Skeletal muscle tissue (tissue), 4 donors: ENCODE results near the gene MRPL27. TPM values are rescaled to one million over a fixed set of nuclear protein-coding genes. Genes with fewer than 3 reads are reported as not detected.
"Not testable (repeated sequence)": the region's sequence is repeated elsewhere in the genome, so short reads cannot be mapped to it uniquely, and the experiment has no call there.

Experiments
- H3K27ac ChIP-seq: one replicate; pipeline ENCODE4 v1.7.0; 2013; ENCODE audit warnings: mild to moderate bottlenecking, low read depth, low read length, inconsistent platforms
- H3K27me3 ChIP-seq, 3 donors: one replicate each; pipeline ENCODE4 v1.7.0; 2013; ENCODE audit warnings: low read length in 3 of 3; ENCODE audit not compliant: control insufficient read depth in 3 of 3, insufficient read depth in 3 of 3
- H3K36me3 ChIP-seq, 3 donors: one replicate each; pipeline ENCODE4 v1.7.0; 2013; ENCODE audit warnings: low read length in 3 of 3; ENCODE audit not compliant: control insufficient read depth in 3 of 3, insufficient read depth in 3 of 3
- H3K4me1 ChIP-seq, 3 donors: one replicate each; pipeline ENCODE4 v1.7.0; 2013; ENCODE audit warnings: low read length in 3 of 3, mild to moderate bottlenecking in 3 of 3; ENCODE audit not compliant: control insufficient read depth in 3 of 3, insufficient read depth in 3 of 3
- H3K4me3 ChIP-seq, 3 donors: one replicate each; pipeline ENCODE4 v1.7.0; 2013; ENCODE audit warnings: low read length in 3 of 3
- H3K9ac ChIP-seq, 3 donors: one replicate each; pipeline ENCODE4 v1.7.0; 2013; ENCODE audit warnings: low read length in 3 of 3, mild to moderate bottlenecking in 3 of 3, moderate library complexity in 2 of 3, low read depth in 1 of 3
- H3K9me3 ChIP-seq, 3 donors: one replicate each; pipeline ENCODE4 v1.7.0; 2013; ENCODE audit warnings: low read length in 3 of 3; ENCODE audit not compliant: control insufficient read depth in 3 of 3
- total RNA-seq: library from RNA; depleted of rRNA; stranded (reverse); fragments of >200 nt; gene quantifications from one replicate; pipeline ENCODE4 v1.2.3, GENCODE V29; 2014
- donor health status: Osteomylitis.

Gene MRPL27
- total RNA-seq, 1 donor from 2014 or later = 65.2 TPM

DNA sequence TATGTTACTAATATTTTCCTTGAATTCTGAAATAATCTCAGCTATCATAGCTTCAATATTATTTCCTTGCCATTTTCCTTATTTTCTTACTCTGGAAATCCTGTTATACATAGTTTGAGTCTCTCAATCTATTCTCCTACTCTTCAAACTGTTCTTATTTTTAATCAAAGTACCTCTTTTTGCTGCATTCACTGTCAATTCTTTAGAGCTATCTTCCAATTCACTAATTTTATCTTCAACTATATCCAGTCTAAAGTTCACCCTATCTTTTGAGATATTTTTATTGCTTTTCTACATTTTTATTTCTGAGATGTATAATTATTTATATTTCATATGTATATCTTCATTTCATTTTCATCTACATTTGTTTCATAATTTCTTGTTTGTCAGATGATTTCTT lies 34.3 kb downstream of the MRPL27 start:
- Histone ChIP-seq H3K27me3 (peaks cover 0 to 3% (median 0%) of the 10 kb centered on the region in 3 donors), H3K4me3 (no peak overlapping the region), H3K27ac (no peak overlapping the region), H3K9me3 (peaks cover 0 to 2% (median 0%) of the 10 kb centered on the region in 3 donors), H3K36me3 (no peaks in the 10 kb centered on the region), H3K4me1 (no peaks in the 10 kb centered on the region), H3K9ac (no peak overlapping the region)

DNA sequence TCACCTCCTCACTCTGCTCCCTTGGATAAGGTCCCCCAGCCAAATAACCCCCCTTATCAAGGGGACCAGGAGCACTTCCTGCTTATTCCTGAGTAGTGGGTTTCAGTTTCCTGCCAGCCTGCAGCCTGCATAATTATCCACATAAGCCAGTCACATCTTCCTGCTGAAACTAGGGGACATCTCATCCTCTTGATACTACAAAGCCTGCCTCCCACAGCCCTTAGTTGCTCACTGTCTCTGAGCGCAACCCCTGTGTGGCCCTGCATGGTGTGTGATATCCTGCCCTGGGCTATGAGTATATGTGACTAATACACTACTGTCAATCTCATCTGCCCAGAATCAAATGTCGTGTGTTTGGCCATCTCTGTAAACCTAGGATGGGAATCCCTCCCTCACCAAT lies 35.0 kb downstream of the MRPL27 start:
- H3K36me3 ChIP-seq = no peaks in the 10 kb centered on the region
- H3K27ac ChIP-seq = no peak overlapping the region
- no peak overlapping the region for H3K4me3 ChIP-seq
- no peak overlapping the region for H3K9ac ChIP-seq
- no peaks in the 10 kb centered on the region for H3K4me1 ChIP-seq
- H3K9me3 ChIP-seq = peaks cover 0 to 2% (median 0%) of the 10 kb centered on the region in 3 donors
- H3K27me3 ChIP-seq = peaks cover 0 to 2% (median 2%) of the 10 kb centered on the region in 3 donors

DNA sequence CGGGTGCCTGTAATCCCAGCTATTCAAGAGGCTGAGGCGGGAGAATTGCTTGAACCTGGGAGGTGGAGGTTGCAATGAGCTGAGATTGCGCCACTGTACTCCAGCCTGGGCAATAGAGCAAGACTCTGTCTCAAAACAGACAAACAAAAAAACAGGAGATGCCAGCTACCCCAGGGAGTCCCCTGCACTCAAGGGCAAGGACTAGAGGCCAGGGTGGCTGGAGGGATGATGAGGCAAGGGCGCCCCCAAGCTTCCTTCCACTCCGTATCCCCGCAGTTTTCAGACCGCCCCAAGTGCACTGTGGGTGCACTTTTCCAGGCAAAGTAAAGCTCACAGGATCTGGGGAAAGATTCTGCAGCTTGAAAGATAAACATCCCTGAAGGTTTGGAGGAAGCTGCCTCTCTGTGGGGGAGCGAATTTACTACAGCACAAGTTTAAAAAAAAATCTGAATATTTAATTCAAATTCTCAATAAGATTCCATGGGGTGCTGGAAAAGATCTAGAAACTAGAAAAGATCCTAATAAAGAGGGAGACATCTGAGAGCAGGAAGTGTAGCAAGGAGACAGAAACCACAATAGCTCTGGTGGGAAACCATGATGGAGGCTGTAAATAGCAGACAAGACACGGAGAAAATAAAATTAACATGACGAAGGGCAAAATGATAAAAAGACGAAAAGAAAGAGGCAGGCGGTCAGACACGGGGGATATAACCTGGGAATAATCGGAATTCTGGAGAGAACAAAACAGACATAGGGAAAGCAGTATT lies 39.5 kb downstream of the MRPL27 start:
- H3K36me3 ChIP-seq, H3K27me3 ChIP-seq, H3K9me3 ChIP-seq, H3K9ac ChIP-seq, H3K4me3 ChIP-seq, H3K4me1 ChIP-seq, H3K27ac ChIP-seq: not testable (repeated sequence)

DNA sequence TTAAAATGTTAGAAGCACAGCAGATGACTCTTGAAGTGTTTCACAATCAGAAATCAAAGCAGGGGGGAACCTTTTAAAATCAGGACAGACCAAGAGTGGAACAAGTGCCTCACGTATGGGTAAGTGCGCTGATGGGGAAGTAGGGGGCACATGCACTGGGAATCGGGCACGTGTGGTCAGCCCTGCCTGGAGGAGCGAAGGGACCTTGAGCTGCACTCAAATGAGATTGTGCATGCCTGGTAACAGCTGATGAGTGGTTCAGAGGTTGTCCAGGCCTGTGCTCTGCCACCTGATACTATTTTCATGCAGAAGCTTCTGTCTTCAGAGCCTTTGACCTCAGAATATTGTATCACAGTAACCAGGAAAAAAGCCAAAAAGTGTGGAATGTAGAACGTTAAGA lies 40.8 kb downstream of the MRPL27 start:
- Histone ChIP-seq H3K4me1 (no peaks in the 10 kb centered on the region), H3K9ac (no peak overlapping the region), H3K27me3 (peaks cover 4 to 5% (median 4%) of the 10 kb centered on the region in 3 donors), H3K36me3 (no peaks in the 10 kb centered on the region), H3K27ac (no peak overlapping the region), H3K4me3 (no peak overlapping the region), H3K9me3 (no peaks in the 10 kb centered on the region)

DNA sequence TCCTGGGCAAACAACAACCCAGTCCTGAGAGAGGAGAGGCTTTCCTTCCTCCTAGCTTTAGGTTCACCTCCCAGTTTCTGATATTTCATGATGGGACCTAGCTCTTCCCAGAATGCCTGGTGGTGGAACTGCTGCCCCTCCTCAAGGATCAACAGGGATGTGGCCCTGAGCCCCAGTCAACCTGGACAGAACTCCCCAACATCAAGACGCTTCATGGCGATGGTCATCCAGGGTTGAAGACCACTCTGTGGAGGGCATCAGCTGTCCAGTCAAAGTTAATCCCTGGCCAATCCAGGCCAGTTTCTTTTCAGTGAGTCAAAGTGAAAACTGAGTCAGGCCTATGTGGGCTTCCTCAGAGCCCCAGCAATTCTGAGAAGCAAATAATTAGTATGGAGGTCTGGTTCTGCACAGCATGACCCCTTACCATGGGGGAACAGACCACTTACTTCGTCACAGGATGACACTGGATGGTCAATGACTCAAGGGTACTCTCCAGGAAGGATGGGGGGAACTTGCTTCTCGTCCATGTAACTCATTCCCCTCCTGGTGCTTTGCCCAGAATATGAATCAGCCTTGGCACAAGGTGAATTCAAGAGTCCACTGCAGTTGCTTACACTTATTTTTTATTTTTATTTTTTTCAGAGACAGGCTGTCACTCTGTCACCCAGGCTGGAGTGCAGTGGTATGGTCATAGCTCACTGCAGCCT lies 41.7 kb downstream of the MRPL27 start:
- H3K27me3 ChIP-seq = peaks cover 4 to 5% (median 4%) of the 10 kb centered on the region in 3 donors
- H3K9ac ChIP-seq = no peak overlapping the region
- no peak overlapping the region for H3K27ac ChIP-seq
- no peaks in the 10 kb centered on the region for H3K9me3 ChIP-seq
- H3K4me1 ChIP-seq = no peaks in the 10 kb centered on the region
- H3K4me3 ChIP-seq = no peak overlapping the region
- H3K36me3 ChIP-seq = no peaks in the 10 kb centered on the region

DNA sequence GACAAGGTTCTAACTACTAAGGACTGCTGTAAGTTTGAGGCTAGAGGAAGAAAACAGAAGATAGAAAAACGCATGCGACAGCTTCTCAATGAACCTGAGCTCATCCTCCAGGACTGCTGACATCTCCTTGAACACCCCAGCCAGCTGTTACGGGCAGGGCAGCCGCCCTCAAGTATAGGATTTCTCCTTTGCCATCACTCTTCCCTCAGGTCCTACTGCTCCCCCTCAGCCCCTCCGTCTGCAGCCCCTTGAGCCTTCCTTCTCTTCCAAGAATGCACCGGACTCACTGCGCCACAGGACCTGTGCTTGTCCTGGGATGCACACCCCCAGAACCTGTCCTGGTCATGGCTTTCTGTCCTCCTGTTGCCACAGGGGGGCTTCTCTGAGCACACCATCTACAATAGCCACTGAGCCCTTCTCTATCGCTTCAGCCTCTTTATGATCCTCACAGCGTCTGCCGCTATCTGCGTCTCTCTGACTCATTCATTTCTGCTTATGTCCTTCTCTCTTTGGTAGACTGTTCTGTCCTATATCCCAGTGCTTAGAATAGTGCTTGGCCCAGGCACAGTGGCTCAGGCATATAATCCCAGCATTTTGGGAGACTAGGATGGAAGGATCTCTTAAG lies 42.7 kb downstream of the MRPL27 start:
- Histone ChIP-seq H3K9me3 (no peaks in the 10 kb centered on the region), H3K36me3 (no peaks in the 10 kb centered on the region), H3K27me3 (peaks cover 4 to 5% (median 4%) of the 10 kb centered on the region in 3 donors), H3K27ac (no peak overlapping the region), H3K4me1 (no peaks in the 10 kb centered on the region), H3K9ac (no peak overlapping the region), H3K4me3 (no peak overlapping the region)

DNA sequence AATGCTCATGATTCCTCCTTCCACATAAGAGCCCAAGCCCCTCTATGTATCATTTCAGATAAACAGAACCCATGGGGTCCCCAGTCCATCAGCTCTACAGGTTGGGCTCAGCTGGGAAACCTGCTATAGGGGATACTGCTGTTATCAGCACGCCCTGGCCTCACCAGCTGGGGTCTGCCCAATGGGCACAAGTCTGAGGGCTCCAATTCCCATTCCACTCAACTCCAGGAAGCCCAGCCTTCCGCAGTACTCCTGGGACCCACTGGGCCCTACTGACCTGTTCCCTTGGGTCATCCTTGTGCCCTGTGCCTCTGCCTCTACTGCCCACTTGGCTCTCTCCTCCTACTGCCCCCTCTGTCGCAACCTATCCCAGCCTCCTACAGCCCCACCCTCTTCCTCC lies 43.3 kb downstream of the MRPL27 start:
- Histone ChIP-seq H3K27ac (no peak overlapping the region), H3K27me3 (peaks cover 4 to 5% (median 4%) of the 10 kb centered on the region in 3 donors), H3K36me3 (no peaks in the 10 kb centered on the region), H3K4me1 (no peaks in the 10 kb centered on the region), H3K4me3 (no peak overlapping the region), H3K9me3 (no peaks in the 10 kb centered on the region), H3K9ac (no peak overlapping the region)

DNA sequence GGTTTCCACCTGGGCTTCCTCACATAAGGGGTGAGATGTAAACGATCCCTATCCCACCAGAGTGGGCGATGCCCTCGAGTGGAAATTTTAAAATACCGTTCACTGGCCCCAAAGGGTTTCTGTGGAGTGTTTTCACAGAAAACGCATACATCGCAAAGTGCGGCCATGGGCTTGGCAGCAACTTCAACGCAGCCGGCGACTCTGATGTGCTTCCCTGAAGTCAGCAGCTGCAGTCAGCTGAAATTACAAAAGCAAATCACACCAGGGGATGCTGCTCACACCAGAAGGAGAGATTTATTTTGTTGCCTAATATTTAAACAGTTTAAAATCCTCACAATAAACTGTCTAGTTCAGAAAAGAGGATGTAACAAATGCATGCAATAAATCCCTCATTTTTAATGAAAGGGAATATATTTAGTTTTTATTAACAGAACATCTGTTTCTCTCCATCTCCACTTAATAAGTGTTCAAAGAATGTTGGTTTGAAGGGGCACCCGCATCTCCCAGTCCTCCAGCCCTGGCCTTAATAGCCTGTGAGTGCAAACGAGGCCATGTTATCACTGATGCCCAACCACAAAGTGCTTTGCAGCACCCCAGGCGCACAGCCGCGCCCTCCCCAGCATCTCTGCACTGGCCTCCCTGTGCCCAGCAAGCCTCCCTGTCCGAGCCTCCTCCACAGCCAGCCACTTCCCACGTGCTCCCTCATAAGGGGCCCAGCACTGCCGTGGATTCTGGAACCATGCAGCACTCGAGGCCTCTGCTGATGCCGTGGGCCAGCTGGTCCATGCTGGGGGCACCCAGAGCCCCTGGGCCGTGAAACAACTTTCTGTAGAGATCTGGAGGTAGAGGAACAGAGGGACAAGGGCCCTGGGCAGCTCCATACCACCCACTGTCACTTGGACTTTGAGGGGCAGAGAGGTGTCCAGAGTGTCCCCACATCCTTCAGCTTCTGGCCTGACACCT lies 44.3 kb downstream of the MRPL27 start:
- Histone ChIP-seq H3K27ac (no peak overlapping the region), H3K9me3 (no peaks in the 10 kb centered on the region), H3K4me1 (no peaks in the 10 kb centered on the region), H3K4me3 (no peak overlapping the region), H3K27me3 (peaks cover 4 to 5% (median 4%) of the 10 kb centered on the region in 3 donors), H3K9ac (no peak overlapping the region), H3K36me3 (no peaks in the 10 kb centered on the region)

DNA sequence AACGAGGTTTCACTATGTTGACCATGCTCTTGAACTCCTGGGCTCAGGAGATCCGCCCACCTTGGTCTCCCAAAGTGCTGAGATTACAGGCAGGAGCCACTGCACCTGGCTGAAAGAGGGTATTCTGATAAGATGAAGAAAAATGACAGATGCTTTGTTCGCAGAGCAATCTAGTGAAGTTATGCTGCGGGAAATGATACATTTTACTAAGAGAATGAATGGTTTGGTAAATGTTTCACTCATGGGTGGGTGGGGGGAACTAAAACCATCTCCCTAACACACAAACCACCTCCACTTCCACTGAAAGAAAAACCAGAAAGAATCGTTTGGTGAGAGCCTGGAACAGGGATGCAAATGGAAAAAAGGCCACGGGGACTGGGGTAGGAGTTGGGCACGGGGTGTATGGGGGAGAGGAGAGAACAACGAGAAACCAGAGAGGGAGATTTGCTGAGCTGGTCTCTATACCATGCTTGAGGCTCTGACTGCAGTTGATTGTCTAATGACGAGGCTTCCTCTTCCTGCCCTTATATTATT lies 46.1 kb downstream of the MRPL27 start:
- H3K4me3 ChIP-seq = no peak overlapping the region
- no peaks in the 10 kb centered on the region for H3K9me3 ChIP-seq
- no peaks in the 10 kb centered on the region for H3K36me3 ChIP-seq
- no peak overlapping the region for H3K9ac ChIP-seq
- H3K27ac ChIP-seq = no peak overlapping the region
- peaks cover 0 to 5% (median 4%) of the 10 kb centered on the region in 3 donors for H3K27me3 ChIP-seq
- H3K4me1 ChIP-seq = no peaks in the 10 kb centered on the region
